ENCODE measurements around the gene GRK6. TPM values are rescaled to one million over a fixed set of nuclear protein-coding genes. Genes with fewer than 3 reads are reported as not detected.

GRK6 gene
- total and polyA plus RNA-seq, 9 of the 15 experiments (the other 6 are each of a cell fraction or from before 2014, with no cell fraction given), result 0.63 to 122 (median 44.5) TPM

DNA sequence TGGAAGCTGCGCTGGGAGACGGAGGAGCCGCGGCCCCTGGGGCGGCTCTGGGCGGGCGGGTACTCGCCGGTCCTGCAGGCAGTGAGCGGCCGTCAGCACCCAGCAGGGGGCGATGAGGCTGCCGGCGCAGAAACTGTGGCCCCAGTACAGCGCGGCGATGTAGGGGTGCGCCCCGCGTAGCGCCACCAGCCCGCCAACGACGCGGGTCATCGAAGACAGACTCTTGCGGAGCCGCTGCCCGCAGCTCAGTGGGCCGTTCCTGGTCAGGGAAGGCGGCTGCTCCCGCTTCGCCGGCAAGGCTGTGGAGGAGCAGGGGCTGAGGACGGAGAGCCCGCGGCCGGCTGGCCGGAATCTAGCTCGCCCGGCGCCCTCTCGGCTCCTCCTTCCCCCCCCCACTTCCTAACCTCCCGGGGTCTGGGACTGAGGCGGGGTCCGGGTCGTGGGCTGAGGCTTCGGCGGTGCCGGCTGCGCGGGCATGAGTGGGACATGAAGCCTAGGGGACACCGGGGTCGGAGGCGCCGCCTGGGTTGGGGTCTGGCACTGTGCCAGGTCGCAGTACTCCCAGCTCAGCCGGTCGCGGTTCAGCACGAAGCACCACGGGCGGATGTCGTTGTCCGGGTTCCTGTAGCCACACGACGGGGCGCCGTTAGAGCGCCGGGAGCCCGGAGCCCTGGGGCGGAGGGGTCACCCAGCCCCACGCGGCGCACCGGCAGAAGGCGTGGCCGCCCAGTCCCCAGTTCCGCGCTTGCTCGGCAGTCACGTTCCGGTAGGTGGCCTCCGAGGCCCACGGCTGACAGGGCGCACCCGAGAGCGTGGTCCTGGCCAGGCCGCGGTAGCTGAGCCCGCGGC lies 22.5 kb upstream of the GRK6 start (continued):
- TF ChIP-seq, protein P1, sequence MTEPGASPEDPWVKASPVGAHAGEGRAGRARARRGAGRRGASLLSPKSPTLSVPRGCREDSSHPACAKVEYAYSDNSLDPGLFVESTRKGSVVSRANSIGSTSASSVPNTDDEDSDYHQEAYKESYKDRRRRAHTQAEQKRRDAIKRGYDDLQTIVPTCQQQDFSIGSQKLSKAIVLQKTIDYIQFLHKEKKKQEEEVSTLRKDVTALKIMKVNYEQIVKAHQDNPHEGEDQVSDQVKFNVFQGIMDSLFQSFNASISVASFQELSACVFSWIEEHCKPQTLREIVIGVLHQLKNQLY (CRISPR knock-in tag; conservative IDR thresholded peaks at IDR 0.05), result no peak
- TF ChIP-seq ELF1 (tag; IDR thresholded peaks at IDR 0.05), result peak; percentile 45; the same call in 1 of the 2 replicates
- TF ChIP-seq ZBTB8A (IDR thresholded peaks at IDR 0.05; ENCODE audit: partially characterized antibody), result no peak
- TF ChIP-seq ZNF785 (CRISPR knock-in tag; IDR thresholded peaks at IDR 0.05), result no peak
- TF ChIP-seq DMBX1 (CRISPR knock-in tag; IDR thresholded peaks at IDR 0.05; ENCODE audit: borderline replicate concordance), result peak; percentile 48; the same call in 1 of the 2 replicates
- no peak for TF ChIP-seq IRF2 (CRISPR knock-in tag; IDR thresholded peaks at IDR 0.05)
- peak; percentile 79 for TF ChIP-seq CCNT2 (IDR thresholded peaks at IDR 0.05; ENCODE audit: borderline replicate concordance, extremely low read depth, insufficient read length, low read depth, low read length)
- TF ChIP-seq, protein P2, sequence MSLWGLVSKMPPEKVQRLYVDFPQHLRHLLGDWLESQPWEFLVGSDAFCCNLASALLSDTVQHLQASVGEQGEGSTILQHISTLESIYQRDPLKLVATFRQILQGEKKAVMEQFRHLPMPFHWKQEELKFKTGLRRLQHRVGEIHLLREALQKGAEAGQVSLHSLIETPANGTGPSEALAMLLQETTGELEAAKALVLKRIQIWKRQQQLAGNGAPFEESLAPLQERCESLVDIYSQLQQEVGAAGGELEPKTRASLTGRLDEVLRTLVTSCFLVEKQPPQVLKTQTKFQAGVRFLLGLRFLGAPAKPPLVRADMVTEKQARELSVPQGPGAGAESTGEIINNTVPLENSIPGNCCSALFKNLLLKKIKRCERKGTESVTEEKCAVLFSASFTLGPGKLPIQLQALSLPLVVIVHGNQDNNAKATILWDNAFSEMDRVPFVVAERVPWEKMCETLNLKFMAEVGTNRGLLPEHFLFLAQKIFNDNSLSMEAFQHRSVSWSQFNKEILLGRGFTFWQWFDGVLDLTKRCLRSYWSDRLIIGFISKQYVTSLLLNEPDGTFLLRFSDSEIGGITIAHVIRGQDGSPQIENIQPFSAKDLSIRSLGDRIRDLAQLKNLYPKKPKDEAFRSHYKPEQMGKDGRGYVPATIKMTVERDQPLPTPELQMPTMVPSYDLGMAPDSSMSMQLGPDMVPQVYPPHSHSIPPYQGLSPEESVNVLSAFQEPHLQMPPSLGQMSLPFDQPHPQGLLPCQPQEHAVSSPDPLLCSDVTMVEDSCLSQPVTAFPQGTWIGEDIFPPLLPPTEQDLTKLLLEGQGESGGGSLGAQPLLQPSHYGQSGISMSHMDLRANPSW (CRISPR knock-in tag; IDR thresholded peaks at IDR 0.05), result no peak
- peak; percentile 29; the same call in 1 of the 2 replicates for TF ChIP-seq CREB1 (IDR thresholded peaks at IDR 0.05)
- TF ChIP-seq CREB1 (CRISPR knock-in tag; IDR thresholded peaks at IDR 0.05), result peak; percentile 68; the same call in 1 of the 2 replicates
- TF ChIP-seq HNRNPK (IDR thresholded peaks at IDR 0.05; ENCODE audit: low read depth, low read length, poor library complexity, severe bottlenecking), result peak; percentile 78
- peak; percentile 96 for TF ChIP-seq SAFB (IDR thresholded peaks at IDR 0.05; ENCODE audit: borderline replicate concordance, low read depth, low read length)
- TF ChIP-seq, protein P3, sequence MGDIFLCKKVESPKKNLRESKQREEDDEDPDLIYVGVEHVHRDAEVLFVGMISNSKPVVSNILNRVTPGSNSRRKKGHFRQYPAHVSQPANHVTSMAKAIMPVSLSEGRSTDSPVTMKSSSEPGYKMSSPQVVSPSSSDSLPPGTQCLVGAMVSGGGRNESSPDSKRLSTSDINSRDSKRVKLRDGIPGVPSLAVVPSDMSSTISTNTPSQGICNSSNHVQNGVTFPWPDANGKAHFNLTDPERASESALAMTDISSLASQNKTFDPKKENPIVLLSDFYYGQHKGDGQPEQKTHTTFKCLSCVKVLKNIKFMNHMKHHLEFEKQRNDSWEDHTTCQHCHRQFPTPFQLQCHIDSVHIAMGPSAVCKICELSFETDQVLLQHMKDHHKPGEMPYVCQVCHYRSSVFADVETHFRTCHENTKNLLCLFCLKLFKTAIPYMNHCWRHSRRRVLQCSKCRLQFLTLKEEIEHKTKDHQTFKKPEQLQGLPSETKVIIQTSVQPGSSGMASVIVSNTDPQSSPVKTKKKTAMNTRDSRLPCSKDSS (IDR thresholded peaks at IDR 0.05; ENCODE audit: low read depth, partially characterized antibody), result no peak
- TF ChIP-seq, protein P4, sequence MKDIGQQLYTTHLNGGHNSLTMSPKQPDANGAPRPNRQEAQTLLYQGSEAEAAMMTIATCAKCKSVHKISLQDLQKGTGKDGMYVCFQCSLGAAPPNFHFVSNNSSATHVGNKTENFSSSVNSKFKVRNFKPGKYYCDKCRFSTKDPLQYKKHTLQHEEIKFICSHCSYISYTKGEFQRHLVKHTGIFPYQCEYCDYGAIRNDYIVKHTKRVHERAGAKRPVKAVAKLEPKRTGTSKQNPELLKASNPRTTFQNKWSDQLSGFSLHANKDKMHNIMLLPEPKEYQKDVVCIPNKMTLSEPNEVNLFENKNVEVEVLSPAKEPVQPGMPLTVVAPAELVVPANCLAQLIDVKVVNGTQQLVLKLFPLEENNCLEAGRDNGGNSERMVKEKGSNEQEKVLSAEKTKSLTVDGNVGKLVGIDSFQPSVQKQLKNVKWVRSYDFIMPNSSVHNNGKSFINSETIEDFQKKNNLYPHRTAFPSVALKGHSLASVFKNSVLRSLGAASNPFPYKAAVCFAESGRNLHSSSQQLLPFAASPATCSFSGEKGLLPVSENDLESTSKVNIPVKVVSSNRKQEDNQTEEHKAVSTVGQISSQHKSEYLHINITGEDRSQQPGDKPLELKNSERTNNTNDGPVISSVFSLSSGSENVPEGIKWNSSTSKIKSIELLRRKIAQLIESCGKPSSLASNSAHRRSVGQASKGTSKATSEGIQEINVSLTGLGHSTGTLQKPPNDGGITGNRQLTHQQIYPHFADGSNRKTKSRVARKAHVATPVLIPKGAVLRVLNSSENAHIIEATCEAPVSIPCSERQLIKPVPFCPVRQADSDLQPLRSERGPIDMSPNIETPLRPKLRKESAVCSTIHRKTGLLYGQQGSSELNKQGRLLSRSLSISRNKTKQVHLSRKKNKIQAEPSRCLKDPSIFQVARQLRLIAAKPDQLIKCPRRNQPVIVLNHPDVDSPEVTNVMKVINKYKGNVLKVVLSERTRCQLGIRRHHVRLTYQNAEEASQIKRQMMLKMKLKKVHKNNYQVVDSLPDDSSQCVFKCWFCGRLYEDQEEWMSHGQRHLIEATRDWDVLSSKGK (CRISPR knock-in tag; IDR thresholded peaks at IDR 0.05), result no peak
- TF ChIP-seq C11orf30 (IDR thresholded peaks at IDR 0.05; ENCODE audit: low read depth), result no peak
- TF ChIP-seq BMI1 (IDR thresholded peaks at IDR 0.05; ENCODE audit: low read length), result 0 out of 2 replicates have a peak, but pooled peaks have one; percentile 26
- no peak for TF ChIP-seq MEIS2 (IDR thresholded peaks at IDR 0.05; ENCODE audit: partially characterized antibody)
- TF ChIP-seq CHD2 (IDR thresholded peaks at IDR 0.05; ENCODE audit: low read depth, low read length), result peak; percentile 37; the same call in 1 of the 2 replicates
- TF ChIP-seq L3MBTL2 (IDR thresholded peaks at IDR 0.05), result peak; percentile 81

All from K562 (cell line).